ENCODE measurements around the gene INHBA. TPM values are rescaled to one million over a fixed set of nuclear protein-coding genes. Genes with fewer than 3 reads are reported as not detected.

The INHBA gene
- total RNA-seq, 4 donors from 2014 or later = 5.4 to 19.7 (median 10.6) TPM

DNA sequence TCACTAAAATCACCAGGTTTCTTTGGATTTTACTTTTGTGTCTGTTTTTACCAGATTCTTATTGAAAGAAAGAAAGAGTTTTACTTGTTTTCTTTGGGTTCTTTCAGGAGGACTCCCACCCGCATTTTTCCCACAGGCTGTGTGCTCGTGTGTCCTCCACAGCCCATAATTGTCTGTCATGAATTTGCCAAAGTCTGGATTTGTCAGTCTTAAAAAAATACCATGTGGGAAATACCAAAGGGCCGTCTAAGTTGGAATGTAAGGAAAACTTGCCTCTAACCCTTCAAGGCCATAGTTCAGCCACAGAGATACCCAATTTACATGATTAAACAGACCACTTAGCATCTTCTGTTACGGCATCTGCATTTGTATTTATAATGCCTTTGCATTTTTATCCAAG lies 41.3 kb upstream of the INHBA start:
- whole genome bisulfite sequencing, 2 donors = 45 to 55% methylated on average over 4 of the region's 4 CpGs
- H3K9me3 ChIP-seq = peaks cover 0 to 16% (median 0%) of the 10 kb centered on the region in 4 donors
- H3K4me3 ChIP-seq = no peak overlapping the region
- DNase-seq (ENCODE audit: low spot score in 2 of 2) = no peak
- no peaks in the 10 kb centered on the region for H3K36me3 ChIP-seq
- H3K27me3 ChIP-seq = no peaks in the 10 kb centered on the region
- no peak overlapping the region for H3K27ac ChIP-seq
- TF ChIP-seq CTCF (IDR thresholded peaks at IDR 0.05) (no peak), POLR2A (IDR thresholded peaks at IDR 0.05) (no peak)
- no peaks in the 10 kb centered on the region for H3K4me1 ChIP-seq

GRCh38 chr7:41742401-41743020 lies 39.6 kb upstream of the INHBA start:
- Histone ChIP-seq H3K27ac (no peak overlapping the region), H3K9me3 (peaks cover 0 to 16% (median 0%) of the 10 kb centered on the region in 4 donors), H3K4me1 (no peaks in the 10 kb centered on the region), H3K36me3 (no peaks in the 10 kb centered on the region), H3K27me3 (no peaks in the 10 kb centered on the region), H3K4me3 (no peak overlapping the region)
- TF ChIP-seq CTCF (IDR thresholded peaks at IDR 0.05) (no peak), POLR2A (IDR thresholded peaks at IDR 0.05) (no peak), EP300 (IDR thresholded peaks at IDR 0.05) (no peak)
- DNase-seq (ENCODE audit: low spot score in 2 of 2) = no peak
- 63 to 67% methylated on average over 2 of the region's 2 CpGs for WGBS, 2 donors

DNA sequence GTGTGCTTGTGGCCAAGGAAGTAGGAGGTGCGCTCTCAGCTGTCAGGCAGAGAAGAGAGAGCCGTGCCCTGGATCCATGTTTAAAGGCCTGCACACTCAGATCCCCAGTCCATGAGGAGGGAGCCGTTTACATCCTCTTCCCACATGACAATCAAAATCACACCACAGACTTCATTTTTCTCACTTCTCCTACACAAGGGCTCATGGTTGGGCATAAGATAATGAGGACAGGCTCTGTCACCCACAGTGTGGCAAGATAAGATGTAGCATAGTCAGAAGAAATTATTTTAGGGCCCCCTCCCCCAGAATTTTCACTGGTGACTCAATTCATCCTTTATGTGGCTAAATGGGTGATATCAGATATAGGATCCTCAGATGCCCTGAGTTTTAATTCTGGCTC lies 35.9 kb upstream of the INHBA start:
- Histone ChIP-seq H3K27ac (no peak overlapping the region), H3K36me3 (no peaks in the 10 kb centered on the region), H3K9me3 (peaks cover 0 to 16% (median 0%) of the 10 kb centered on the region in 4 donors), H3K4me3 (no peak overlapping the region), H3K27me3 (no peaks in the 10 kb centered on the region), H3K4me1 (no peaks in the 10 kb centered on the region)
- WGBS, 2 donors = 76 to 89% methylated on average over 3 of the region's 3 CpGs
- DNase-seq (ENCODE audit: low spot score in 2 of 2) = no peak
- TF ChIP-seq POLR2A (IDR thresholded peaks at IDR 0.05) = no peak
- no peak for TF ChIP-seq EP300 (IDR thresholded peaks at IDR 0.05)
- TF ChIP-seq CTCF (IDR thresholded peaks at IDR 0.05) = no peak

DNA sequence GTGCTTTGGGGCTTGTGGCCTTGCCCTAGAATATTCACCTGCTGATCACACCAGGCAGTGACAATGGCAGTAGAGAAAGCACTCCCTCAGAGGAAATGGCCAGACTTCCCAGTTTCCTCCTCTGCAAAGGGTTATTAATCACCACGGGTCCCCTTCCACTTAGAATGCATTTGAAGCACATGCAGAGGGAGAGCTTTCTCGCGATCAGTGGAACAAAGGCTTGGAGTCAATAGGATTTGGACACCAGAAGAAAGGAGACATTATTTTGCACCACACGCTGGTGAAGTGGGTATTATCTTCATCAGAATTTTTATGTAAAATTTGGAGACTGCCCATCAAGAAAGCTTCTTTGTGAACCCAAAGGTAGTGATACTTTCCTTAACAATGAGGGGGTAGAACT lies 35.4 kb upstream of the INHBA start:
- Histone ChIP-seq H3K4me3 (no peak overlapping the region), H3K36me3 (no peaks in the 10 kb centered on the region), H3K27ac (no peak overlapping the region), H3K4me1 (no peaks in the 10 kb centered on the region), H3K27me3 (no peaks in the 10 kb centered on the region), H3K9me3 (peaks cover 0 to 16% (median 0%) of the 10 kb centered on the region in 4 donors)
- 55 to 60% methylated on average over 4 of the region's 4 CpGs for WGBS, 2 donors
- DNase-seq (ENCODE audit: low spot score in 2 of 2) = no peak
- TF ChIP-seq CTCF (IDR thresholded peaks at IDR 0.05) (no peak), EP300 (IDR thresholded peaks at IDR 0.05) (no peak), POLR2A (IDR thresholded peaks at IDR 0.05) (no peak)

DNA sequence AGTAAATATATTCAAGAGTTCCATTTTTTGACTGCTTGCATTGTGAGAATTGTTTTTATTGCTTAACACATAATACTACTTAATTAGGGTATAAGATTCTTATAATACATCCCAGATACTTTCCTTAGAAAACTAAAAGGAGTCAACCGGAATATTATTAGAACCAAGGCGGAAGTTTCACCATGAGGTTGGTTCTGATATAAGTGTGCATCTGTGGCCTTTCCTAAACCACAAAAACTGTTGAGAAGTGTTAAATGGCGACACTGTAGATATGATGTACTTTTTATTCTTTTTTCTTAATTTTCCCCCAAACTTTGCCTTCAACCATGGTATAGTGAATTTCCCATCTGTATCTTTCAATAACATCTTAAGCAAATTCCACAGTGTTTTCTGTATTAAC lies 32.3 kb upstream of the INHBA start:
- no peak overlapping the region for H3K4me3 ChIP-seq
- no peaks in the 10 kb centered on the region for H3K27me3 ChIP-seq
- WGBS, 2 donors = 84 to 85% methylated on average over 3 of the region's 3 CpGs
- H3K4me1 ChIP-seq = peaks cover 0 to 3% (median 0%) of the 10 kb centered on the region in 4 donors
- H3K9me3 ChIP-seq = no peaks in the 10 kb centered on the region
- TF ChIP-seq POLR2A (IDR thresholded peaks at IDR 0.05) (no peak), EP300 (IDR thresholded peaks at IDR 0.05) (no peak), CTCF (IDR thresholded peaks at IDR 0.05) (no peak)
- H3K36me3 ChIP-seq = no peaks in the 10 kb centered on the region
- no peak overlapping the region for H3K27ac ChIP-seq
- no peak for DNase-seq (ENCODE audit: low spot score in 2 of 2)

Measured in tibial nerve (tissue), 4 donors.